GM19099 (cell line): Measurements from ENCODE around the gene SASS6.

ENCODE experiments used
- POLR2A ChIP-seq: IDR thresholded peaks from 3 replicates; pipeline ENCODE4 v1.6.1; 2011; ENCODE audit warnings: low read depth; ENCODE audit not compliant: insufficient read length; ENCODE audit errors: extremely low read depth

The SASS6 gene

DNA sequence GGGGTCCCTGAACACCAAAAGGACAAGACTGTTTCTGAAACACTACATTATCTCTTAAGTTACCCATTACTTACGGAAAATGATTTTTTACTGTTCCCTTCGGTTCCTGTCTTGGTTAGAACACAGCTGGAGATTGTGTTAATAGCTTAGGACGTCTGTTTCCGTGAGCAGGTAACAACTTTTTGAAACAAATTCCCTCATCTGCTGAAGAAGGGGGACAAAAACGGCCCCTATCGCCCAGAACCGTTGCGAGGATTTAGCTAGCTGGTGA is 95.1 kb downstream of the SASS6 start:
- TF ChIP-seq POLR2A: no peak

DNA sequence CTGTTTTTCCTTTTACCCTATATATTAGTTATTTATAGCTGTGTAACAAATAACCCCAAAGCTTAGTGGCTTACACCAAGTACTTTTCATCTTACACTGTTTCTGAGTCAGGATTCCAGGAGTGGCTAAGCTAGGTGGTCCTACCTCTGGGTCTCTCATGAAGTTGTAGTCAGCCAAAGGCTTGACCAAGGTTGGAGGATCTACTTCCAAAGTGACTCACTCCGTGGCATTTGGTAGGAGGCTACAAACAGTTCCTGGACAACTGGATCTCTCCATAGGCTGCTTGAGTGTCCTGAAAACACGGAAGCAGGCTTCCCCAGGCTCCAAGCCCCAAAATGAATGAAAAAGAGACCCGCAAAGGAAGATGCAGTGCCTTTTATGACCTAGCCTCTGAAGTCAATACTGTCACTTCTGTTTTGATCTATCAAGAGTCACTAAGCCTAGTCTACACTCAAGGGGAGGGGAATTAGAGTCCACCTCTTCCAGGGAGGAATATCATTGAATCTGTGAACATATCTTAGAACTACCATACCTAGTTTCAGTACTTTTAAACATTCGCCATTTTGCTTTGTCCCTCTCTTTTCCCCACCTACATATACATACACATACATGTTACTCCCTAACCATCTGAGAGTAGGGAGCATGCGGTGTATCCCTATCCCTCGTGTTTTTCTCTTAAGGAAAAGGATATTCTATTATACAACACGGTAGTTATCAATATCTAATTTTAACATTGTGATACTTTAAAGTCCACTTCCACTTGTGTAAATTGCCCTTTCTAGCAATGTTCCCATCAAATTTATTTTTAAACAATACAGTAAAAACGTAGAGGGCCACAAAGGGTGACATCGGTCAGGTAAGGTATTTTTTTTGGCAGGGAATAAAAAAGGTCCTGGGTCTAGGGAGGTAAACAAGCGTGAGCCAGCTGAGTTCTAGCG is 95.7 kb downstream of the SASS6 start:
- TF ChIP-seq POLR2A: no peak

DNA sequence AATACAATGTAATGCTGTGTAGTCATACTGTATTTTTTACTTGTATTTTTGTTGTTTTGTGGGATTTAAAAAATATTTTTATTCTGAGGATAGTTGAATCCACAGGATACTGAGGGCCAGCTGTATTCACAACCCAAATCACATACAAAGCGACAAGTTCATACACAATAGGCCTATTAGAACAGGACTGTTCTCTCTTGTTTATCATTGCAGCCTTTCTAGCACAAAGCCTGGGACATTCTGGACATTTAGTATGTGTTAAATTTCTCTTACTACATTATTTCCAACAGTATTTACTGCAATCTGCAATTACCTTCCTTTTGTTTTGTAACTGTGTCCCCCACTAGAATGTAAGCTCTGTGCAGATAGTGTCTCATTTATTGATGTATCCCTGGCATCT is 97.5 kb downstream of the SASS6 start:
- TF ChIP-seq POLR2A: no peak

DNA sequence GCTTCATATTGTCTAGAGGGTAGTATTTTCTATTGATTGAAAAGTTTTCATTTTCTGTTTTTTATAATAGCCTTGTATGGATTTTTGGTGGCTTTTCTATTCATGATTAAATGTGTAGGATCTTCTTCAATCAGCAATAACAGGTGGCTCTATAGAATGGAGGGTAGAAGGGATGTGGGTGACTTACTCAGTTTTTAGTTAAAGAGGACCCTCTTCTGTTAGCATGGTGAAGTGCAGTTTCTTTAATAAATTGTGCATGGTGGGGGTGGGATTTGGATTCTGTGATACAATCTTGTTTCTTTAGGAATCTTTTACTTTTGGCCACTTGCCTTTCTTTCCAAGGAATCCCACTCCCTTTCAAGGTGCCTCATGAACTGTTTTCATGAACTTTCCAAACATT is 98.3 kb downstream of the SASS6 start:
- TF ChIP-seq POLR2A: no peak
